HCT116 (cell line): ENCODE measurements around the gene GPR39. TPM values are rescaled to one million over a fixed set of nuclear protein-coding genes. Genes with fewer than 3 reads are reported as not detected.

Experiments
- ATAC-seq: fragments of 200-7000 bp; cut with Tn5 transposase; 2 replicates; pipeline ENCODE4 v1.9.1; 2020; ENCODE audit warnings: mild to moderate bottlenecking, moderate library complexity
- BruUV-seq: library from RNA; stranded (reverse); fragments of 400-500 nt; replicated peaks from 2 replicates; lab custom pipeline; 2021; lab: Mats Ljungman, UMichigan
- CTCF ChIA-PET: fragments of 300-600 bp; sonication (Branson Sonifier 250); formaldehyde crosslinking; loops from one replicate; lab custom pipeline; 2021; ENCODE audit warnings: antibody characterized with exemption; lab: Charles Lee
- POLR2A ChIA-PET: fragments of 300-600, 350-600 bp; sonication (Branson Sonifier 250); formaldehyde crosslinking; loops from one replicate; lab custom pipeline; 2021; ENCODE audit warnings: antibody characterized with exemption; lab: Charles Lee
- RAD21 ChIA-PET, 2 experiments: fragments of 300-600 bp; sonication (Branson Sonifier 250); formaldehyde crosslinking; loops; one replicate each; lab custom pipeline; 2023; ENCODE audit warnings: low total read pairs in 2 of 2; ENCODE audit not compliant: uncharacterized antibody in 2 of 2, unreplicated experiment in 2 of 2, low non-redundant PET in 1 of 2; lab: Charles Lee
- DNase-seq: peaks from one replicate; pipeline ENCODE4 v3.0.0-alpha.2; 2010; ENCODE audit warnings: low read depth, low spot score
- H2AFZ ChIP-seq: fragments of 200-600 bp; shearing (Covaris generic), sonication (generic); 2 replicates; pipeline ENCODE4 v1.6.1; 2017; ENCODE audit warnings: low read depth, mixed run types, mixed read lengths, antibody characterized with exemption, low read length; ENCODE audit not compliant: poor library complexity, severe bottlenecking
- H3K27ac ChIP-seq: 2 replicates; pipeline ENCODE4 v1.5.1; 2012; ENCODE audit warnings: low read depth, low read length
- H3K27me3 ChIP-seq: fragments of 200-600 bp; sonication (generic); 2 replicates; pipeline ENCODE4 v1.6.1; 2016; ENCODE audit warnings: mixed run types, low read length, mixed read lengths; ENCODE audit not compliant: insufficient read depth
- H3K36me3 ChIP-seq, 2 experiments: fragments of 200-500 bp in 1 of 2; fragments of 200-600 bp in 1 of 2; sonication (Bioruptor generic) in 1 of 2; sonication (generic) in 1 of 2; 2 replicates each; pipeline versions ENCODE4 v1.5.1 to v1.6.1; 2014 to 2016; ENCODE audit warnings: low read length in 2 of 2, inconsistent platforms in 1 of 2, mixed read lengths in 1 of 2, mixed run types in 1 of 2; ENCODE audit not compliant: insufficient read depth in 2 of 2, control insufficient read depth in 1 of 2
- H3K4me1 ChIP-seq, 2 experiments: fragments of 200-600 bp in 1 of 2; sonication (generic) in 1 of 2; 2 replicates each; pipeline versions ENCODE4 v1.5.1 to v1.6.1; 2012 to 2017; ENCODE audit warnings: low read length in 2 of 2, inconsistent platforms in 1 of 2, mild to moderate bottlenecking in 1 of 2, mixed read lengths in 1 of 2, mixed run types in 1 of 2, moderate library complexity in 1 of 2; ENCODE audit not compliant: insufficient read depth in 2 of 2, control insufficient read depth in 1 of 2
- H3K4me2 ChIP-seq: fragments of 200-600 bp; sonication (generic); 2 replicates; pipeline ENCODE4 v1.6.1; 2017; ENCODE audit warnings: mixed run types, low read length, mixed read lengths
- H3K4me3 ChIP-seq, 2 experiments: fragments of 200-600 bp in 1 of 2; sonication (generic) in 1 of 2; replicated peaks in 1 of 2; 2 replicates each; pipeline ENCODE4 v1.5.1; 2011 to 2016; ENCODE audit warnings: low read length in 2 of 2, control low read depth in 1 of 2, low read depth in 1 of 2, mild to moderate bottlenecking in 1 of 2, mixed read lengths in 1 of 2, mixed run types in 1 of 2
- H3K79me2 ChIP-seq: fragments of 200-600 bp; sonication (generic); 2 replicates; pipeline ENCODE4 v1.6.1; 2017; ENCODE audit warnings: mild to moderate bottlenecking, mixed run types, low read length, moderate library complexity, mixed read lengths; ENCODE audit not compliant: insufficient read depth
- H3K9ac ChIP-seq: fragments of 200-600 bp; sonication (generic); 2 replicates; pipeline ENCODE4 v1.6.1; 2016; ENCODE audit warnings: low read length, mixed read lengths
- H3K9me2 ChIP-seq: fragments of 200-600 bp; sonication (generic), shearing (Covaris generic); 2 replicates; pipeline ENCODE4 v1.6.1; 2017; ENCODE audit warnings: mixed run types, mild to moderate bottlenecking, moderate library complexity; ENCODE audit not compliant: insufficient read depth
- H3K9me3 ChIP-seq, 2 experiments: fragments of 200-500 bp in 1 of 2; fragments of 200-600 bp in 1 of 2; sonication (Bioruptor generic) in 1 of 2; sonication (generic) in 1 of 2; 2 replicates each; pipeline ENCODE4 v1.6.1; 2014 to 2017; ENCODE audit warnings: low read length in 2 of 2, mixed read lengths in 2 of 2, inconsistent platforms in 1 of 2, low read depth in 1 of 2, mild to moderate bottlenecking in 1 of 2, mixed run types in 1 of 2, moderate library complexity in 1 of 2; ENCODE audit not compliant: control insufficient read depth in 1 of 2, insufficient read depth in 1 of 2
- H4K20me1 ChIP-seq: fragments of 200-600 bp; sonication (generic), shearing (Covaris generic); 2 replicates; pipeline ENCODE4 v1.6.1; 2017; ENCODE audit warnings: mixed run types, mild to moderate bottlenecking, moderate library complexity; ENCODE audit not compliant: insufficient read depth
- CBX3 ChIP-seq: IDR thresholded peaks from 2 replicates; pipeline ENCODE4 v1.6.1; 2012; ENCODE audit warnings: low read depth
- EGR1 ChIP-seq: IDR thresholded peaks from 2 replicates; pipeline ENCODE4 v1.6.1; 2012; ENCODE audit warnings: low read depth
- ELF1 ChIP-seq: IDR thresholded peaks from 2 replicates; pipeline ENCODE4 v1.6.1; 2012; ENCODE audit warnings: low read depth, borderline replicate concordance
- EZH2 ChIP-seq: fragments of 200-600 bp; sonication (generic); IDR thresholded peaks from 2 replicates; pipeline ENCODE4 v1.6.1; 2017; ENCODE audit warnings: antibody characterized with exemption, mixed run types
- EZH2phosphoT487 ChIP-seq: fragments of 200-600 bp; IDR thresholded peaks from 2 replicates; pipeline ENCODE4 v1.6.1; 2018; ENCODE audit warnings: antibody characterized with exemption, borderline replicate concordance
- FOSL1 ChIP-seq: IDR thresholded peaks from 2 replicates; pipeline ENCODE4 v1.6.1; 2012; ENCODE audit warnings: low read depth
- JUND ChIP-seq: IDR thresholded peaks from 2 replicates; pipeline ENCODE4 v1.6.1; 2012
- POLR2AphosphoS5 ChIP-seq: IDR thresholded peaks from 2 replicates; pipeline ENCODE4 v1.6.1; 2011; ENCODE audit warnings: mild to moderate bottlenecking, low read depth, low read length, moderate library complexity
- SIN3A ChIP-seq: IDR thresholded peaks from 2 replicates; pipeline ENCODE4 v1.6.1; 2012; ENCODE audit warnings: low read depth
- SP1 ChIP-seq: IDR thresholded peaks from 2 replicates; pipeline ENCODE4 v1.6.1; 2012; ENCODE audit warnings: low read depth
- SRF ChIP-seq: IDR thresholded peaks from 2 replicates; pipeline ENCODE4 v1.6.1; 2012; ENCODE audit warnings: low read depth
- YY1 ChIP-seq: IDR thresholded peaks from 2 replicates; pipeline ENCODE4 v1.6.1; 2011; ENCODE audit warnings: low read length, low read depth, moderate library complexity, mild to moderate bottlenecking; ENCODE audit not compliant: insufficient replicate concordance; ENCODE audit errors: extremely low read depth
- ZBTB33 ChIP-seq: IDR thresholded peaks from 2 replicates; pipeline ENCODE4 v1.6.1; 2011; ENCODE audit warnings: mild to moderate bottlenecking, low read length, moderate library complexity; ENCODE audit not compliant: insufficient replicate concordance; ENCODE audit errors: extremely low read depth
- ZNF274 ChIP-seq: fragments of 200-500 bp; sonication (Bioruptor generic); IDR thresholded peaks from 2 replicates; pipeline ENCODE4 v1.6.1; 2014; ENCODE audit warnings: mild to moderate bottlenecking, low read depth, low read length, inconsistent platforms
- intact Hi-C: fragments of 100-400 bp; cut with micrococcal nuclease; formaldehyde crosslinking; loops from 2 replicates; pipeline ENCODE4 v1.10.0; 2022
- total RNA-seq: library from RNA; stranded (reverse); gene quantifications from one replicate; pipeline ENCODE4 v1.2.1, GENCODE V29; 2021; ENCODE audit not compliant: unreplicated experiment
- TF ChIP-seq, protein P1 (sequence below): IDR thresholded peaks from 2 replicates; pipeline ENCODE4 v1.6.1; 2012; ENCODE audit warnings: low read depth

The GPR39 gene
- total RNA-seq, 1 experiment from 2014 or later = 5.1 TPM

- no peaks in the 10 kb centered on the region for H3K79me2 ChIP-seq
- no peak overlapping the region for H3K4me2 ChIP-seq
- no peak for ATAC-seq
- no peaks in the 10 kb centered on the region for H3K27me3 ChIP-seq
- no TSS peak for BruUV-seq
- no peaks in the 10 kb centered on the region for H3K36me3 ChIP-seq
- peaks cover 3 to 9% of the 10 kb centered on the region in 2 experiments; a peak in 2 of 4 replicates for H3K9me3 ChIP-seq
- H4K20me1 ChIP-seq = no peaks in the 10 kb centered on the region
- CTCF ChIA-PET = no interaction called here
- H3K9me2 ChIP-seq = no peaks in the 10 kb centered on the region
- TF ChIP-seq SIN3A (no peak), FOSL1 (no peak), ZBTB33 (no peak)
- TF ChIP-seq, all 23 proteins: peak for 0
- H3K9ac ChIP-seq = no peak overlapping the region
- RAD21 ChIA-PET = no interaction called here
- no peaks in the 10 kb centered on the region for H3K4me1 ChIP-seq
- no peak overlapping the region for H2AFZ ChIP-seq
- POLR2A ChIA-PET = no interaction called here
- intact Hi-C loops = no loop called here
- no peak for DNase-seq
- no peak overlapping the region for H3K4me3 ChIP-seq
- no peak overlapping the region for H3K27ac ChIP-seq
Observed at GRCh38 chr2:132468821-132469675, 52.4 kb downstream of the GPR39 start.

GRCh38 chr2:132470746-132471145, 54.1 kb downstream of the GPR39 start:
- intact Hi-C loops = no loop called here
- H3K4me2 ChIP-seq = no peak overlapping the region
- H3K27me3 ChIP-seq = no peaks in the 10 kb centered on the region
- POLR2A ChIA-PET = no interaction called here
- CTCF ChIA-PET = no interaction called here
- no peaks in the 10 kb centered on the region for H4K20me1 ChIP-seq
- H3K9ac ChIP-seq = no peak overlapping the region
- DNase-seq = no peak
- no peaks in the 10 kb centered on the region for H3K79me2 ChIP-seq
- no TSS peak for BruUV-seq
- ATAC-seq = no peak
- H3K4me3 ChIP-seq = no peak overlapping the region
- peaks cover 3 to 9% of the 10 kb centered on the region in 2 experiments; a peak in 1 of 4 replicates for H3K9me3 ChIP-seq
- no peak overlapping the region for H3K27ac ChIP-seq
- H3K9me2 ChIP-seq = no peaks in the 10 kb centered on the region
- H3K36me3 ChIP-seq = no peaks in the 10 kb centered on the region
- H3K4me1 ChIP-seq = no peaks in the 10 kb centered on the region
- H2AFZ ChIP-seq = no peak overlapping the region
- RAD21 ChIA-PET = no interaction called here
- TF ChIP-seq SP1 = no peak
- no peak for TF ChIP-seq EZH2
- TF ChIP-seq POLR2AphosphoS5 = no peak
- TF ChIP-seq SRF = no peak
- no peak for TF ChIP-seq EGR1
- no peak for TF ChIP-seq CBX3
- no peak for TF ChIP-seq SIN3A
- TF ChIP-seq ELF1 = no peak
- TF ChIP-seq JUND = no peak
- no peak for TF ChIP-seq ZNF274
- TF ChIP-seq YY1 = no peak
- TF ChIP-seq, protein P1, sequence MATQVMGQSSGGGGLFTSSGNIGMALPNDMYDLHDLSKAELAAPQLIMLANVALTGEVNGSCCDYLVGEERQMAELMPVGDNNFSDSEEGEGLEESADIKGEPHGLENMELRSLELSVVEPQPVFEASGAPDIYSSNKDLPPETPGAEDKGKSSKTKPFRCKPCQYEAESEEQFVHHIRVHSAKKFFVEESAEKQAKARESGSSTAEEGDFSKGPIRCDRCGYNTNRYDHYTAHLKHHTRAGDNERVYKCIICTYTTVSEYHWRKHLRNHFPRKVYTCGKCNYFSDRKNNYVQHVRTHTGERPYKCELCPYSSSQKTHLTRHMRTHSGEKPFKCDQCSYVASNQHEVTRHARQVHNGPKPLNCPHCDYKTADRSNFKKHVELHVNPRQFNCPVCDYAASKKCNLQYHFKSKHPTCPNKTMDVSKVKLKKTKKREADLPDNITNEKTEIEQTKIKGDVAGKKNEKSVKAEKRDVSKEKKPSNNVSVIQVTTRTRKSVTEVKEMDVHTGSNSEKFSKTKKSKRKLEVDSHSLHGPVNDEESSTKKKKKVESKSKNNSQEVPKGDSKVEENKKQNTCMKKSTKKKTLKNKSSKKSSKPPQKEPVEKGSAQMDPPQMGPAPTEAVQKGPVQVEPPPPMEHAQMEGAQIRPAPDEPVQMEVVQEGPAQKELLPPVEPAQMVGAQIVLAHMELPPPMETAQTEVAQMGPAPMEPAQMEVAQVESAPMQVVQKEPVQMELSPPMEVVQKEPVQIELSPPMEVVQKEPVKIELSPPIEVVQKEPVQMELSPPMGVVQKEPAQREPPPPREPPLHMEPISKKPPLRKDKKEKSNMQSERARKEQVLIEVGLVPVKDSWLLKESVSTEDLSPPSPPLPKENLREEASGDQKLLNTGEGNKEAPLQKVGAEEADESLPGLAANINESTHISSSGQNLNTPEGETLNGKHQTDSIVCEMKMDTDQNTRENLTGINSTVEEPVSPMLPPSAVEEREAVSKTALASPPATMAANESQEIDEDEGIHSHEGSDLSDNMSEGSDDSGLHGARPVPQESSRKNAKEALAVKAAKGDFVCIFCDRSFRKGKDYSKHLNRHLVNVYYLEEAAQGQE = no peak
- TF ChIP-seq EZH2phosphoT487 = no peak
